Adrenal gland (tissue), 12 donors: ENCODE measurements around the gene SRGAP1. TPM values are rescaled to one million over a fixed set of nuclear protein-coding genes. Genes with fewer than 3 reads are reported as not detected.

Source experiments
- DNase-seq, 7 donors: peaks; one replicate each; pipeline ENCODE4 v3.0.0-alpha.2; 2019 to 2020
- H3K27ac ChIP-seq, 5 donors: fragments of 200-600 bp; sonication (generic) in 4 of 5; 1 replicate in 3 of 5; 2 replicates in 2 of 5; pipeline versions ENCODE4 v1.5.1 to v1.8.0; 2016 to 2020; ENCODE audit warnings: mild to moderate bottlenecking in 1 of 5
- H3K27me3 ChIP-seq: fragments of 200-600 bp; 2 replicates; pipeline ENCODE4 v1.8.0; 2021
- H3K36me3 ChIP-seq, 2 donors: fragments of 200-600 bp; replicated peaks in 1 of 2; 1 replicate in 1 of 2; 2 replicates in 1 of 2; pipeline versions ENCODE4 v1.5.1 to v1.8.0; 2018 to 2022
- H3K4me1 ChIP-seq, 2 donors: fragments of 200-600 bp; replicated peaks in 1 of 2; 1 replicate in 1 of 2; 2 replicates in 1 of 2; pipeline versions ENCODE4 v1.5.1 to v1.8.0; 2018 to 2021
- H3K4me3 ChIP-seq, 4 donors: fragments of 200-600 bp; sonication (generic) in 3 of 4; one replicate each; pipeline ENCODE4 v1.5.1; 2016 to 2018
- H3K9me3 ChIP-seq, 3 donors: fragments of 200-600 bp; sonication (generic) in 1 of 3; replicated peaks in 1 of 3; 1 replicate in 2 of 3; 2 replicates in 1 of 3; pipeline versions ENCODE4 v1.5.1 to v1.8.0; 2016 to 2021
- POLR2A ChIP-seq, 2 donors: fragments of 450-650 bp; IDR thresholded peaks; one replicate each; pipeline ENCODE4 v1.6.1; 2017; ENCODE audit warnings: antibody characterized with exemption in 2 of 2, mild to moderate bottlenecking in 2 of 2, moderate library complexity in 1 of 2
- WGBS, 4 donors: extraction: QIAGEN DNeasy Blood & Tissue Kit in 2 of 4; methylation state at CpG; one replicate each; pipeline versions ENCODE4 v1.1.5 to v1.1.7; 2013 to 2017; 5-methylcytosine and 5-hydroxymethylcytosine counted together
- intact Hi-C, 2 donors: fragments of 100-400 bp; cut with DNase I; formaldehyde crosslinking; loops; one replicate each; pipeline versions ENCODE4 v1.14.1 to v1.15.0; 2022 to 2023
- polyA plus RNA-seq, 3 donors: library from polyadenylated mRNA; stranded (reverse); fragments of 200-250 nt in 2 of 3; fragments of 350-450 nt in 1 of 3; fragmentation: Illumina TruSeq in 1 of 3; extraction: RNeasy Lipid Tissue Mini Kit (QIAGEN cat#74804) in 1 of 3; gene quantifications; one replicate each; pipeline ENCODE4 v1.2.3, GENCODE V29; 2013 to 2014
- total RNA-seq, 9 donors: library from RNA; depleted of rRNA in 4 of 9; stranded (reverse); fragments of >200 nt in 4 of 9; fragments of 120-200 nt in 1 of 9; fragmentation: NEBNext Ultra II Directional in 1 of 9; extraction: Animal tissue kit (Norgen Biotek cat#: 25700) in 1 of 9; gene quantifications; one replicate each; pipeline versions ENCODE4 v1.1.0 to v1.2.4, GENCODE V29; 2013 to 2023
- TF ChIP-seq, protein P1 (sequence below), 6 experiments: fragments of 450-650 bp in 4 of 6; fragments of 200-600 bp in 2 of 6; sonication (generic) in 1 of 6; IDR thresholded peaks; 1 replicate in 5 of 6; 2 replicates in 1 of 6; pipeline versions ENCODE4 v1.5.1 to v1.8.0; 2016 to 2021; ENCODE audit warnings: antibody characterized with exemption in 6 of 6, mild to moderate bottlenecking in 2 of 6, moderate library complexity in 1 of 6
- donor health status: healthy with polysubstance abuse.
- donor health status: Bipolar disorder and iron deficiency.
- donor health status: DM: yes; HTN: yes; CAD: no.
- donor health status: DM: no; HTN: no; CAD: no.
- donor health status: DM: no; HTN: no; CAD: no.
- donor health status: DM: yes; HTN: yes; CAD: no.

Gene SRGAP1
- total and polyA plus RNA-seq, 12 donors = 2.4 to 35.6 (median 9.8) TPM

DNA sequence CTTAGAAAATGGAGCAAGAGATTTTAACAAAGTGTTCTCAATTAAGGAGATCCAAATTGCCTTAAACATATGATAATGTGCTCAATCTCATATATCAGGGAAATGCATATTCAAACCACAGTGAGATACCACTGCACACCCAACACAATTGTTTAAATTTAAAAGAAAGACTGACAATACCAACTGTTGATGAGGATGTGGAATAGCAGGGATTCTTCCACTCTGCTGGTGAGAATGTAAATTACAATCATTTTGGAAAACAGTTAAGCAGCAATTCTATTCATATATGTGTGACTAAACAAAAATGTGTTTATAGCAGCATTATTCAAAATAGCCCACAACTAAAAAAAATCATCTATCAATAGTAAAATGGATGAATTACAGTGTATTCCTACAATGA, 233.4 kb downstream of the SRGAP1 start:
- Histone ChIP-seq H3K4me1 (peaks cover 25 to 26% of the 10 kb centered on the region in 2 donors), H3K36me3 (peaks cover 0 to 8% of the 10 kb centered on the region in 2 donors), H3K27me3 (no peaks in the 10 kb centered on the region), H3K4me3 (no peak overlapping the region), H3K27ac (no peak overlapping the region), H3K9me3 (no peaks in the 10 kb centered on the region)
- intact Hi-C loops = no loop called here
- no peak for TF ChIP-seq POLR2A (IDR thresholded peaks at IDR 0.05)
- TF ChIP-seq, protein P1, sequence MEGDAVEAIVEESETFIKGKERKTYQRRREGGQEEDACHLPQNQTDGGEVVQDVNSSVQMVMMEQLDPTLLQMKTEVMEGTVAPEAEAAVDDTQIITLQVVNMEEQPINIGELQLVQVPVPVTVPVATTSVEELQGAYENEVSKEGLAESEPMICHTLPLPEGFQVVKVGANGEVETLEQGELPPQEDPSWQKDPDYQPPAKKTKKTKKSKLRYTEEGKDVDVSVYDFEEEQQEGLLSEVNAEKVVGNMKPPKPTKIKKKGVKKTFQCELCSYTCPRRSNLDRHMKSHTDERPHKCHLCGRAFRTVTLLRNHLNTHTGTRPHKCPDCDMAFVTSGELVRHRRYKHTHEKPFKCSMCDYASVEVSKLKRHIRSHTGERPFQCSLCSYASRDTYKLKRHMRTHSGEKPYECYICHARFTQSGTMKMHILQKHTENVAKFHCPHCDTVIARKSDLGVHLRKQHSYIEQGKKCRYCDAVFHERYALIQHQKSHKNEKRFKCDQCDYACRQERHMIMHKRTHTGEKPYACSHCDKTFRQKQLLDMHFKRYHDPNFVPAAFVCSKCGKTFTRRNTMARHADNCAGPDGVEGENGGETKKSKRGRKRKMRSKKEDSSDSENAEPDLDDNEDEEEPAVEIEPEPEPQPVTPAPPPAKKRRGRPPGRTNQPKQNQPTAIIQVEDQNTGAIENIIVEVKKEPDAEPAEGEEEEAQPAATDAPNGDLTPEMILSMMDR (IDR thresholded peaks at IDR 0.05) = peak in 5 of 6 experiments; percentile 3 to 33 (median 21)
- no peak for DNase-seq

GRCh38 chr12:64080319-64081007, 236.0 kb downstream of the SRGAP1 start:
- H3K9me3 ChIP-seq = no peaks in the 10 kb centered on the region
- H3K4me1 ChIP-seq = peaks cover 36 to 40% of the 10 kb centered on the region in 2 donors
- H3K27me3 ChIP-seq = no peaks in the 10 kb centered on the region
- H3K36me3 ChIP-seq = peaks cover 0 to 8% of the 10 kb centered on the region in 2 donors
- intact Hi-C loops = loop anchor here in 1 of 2 donors (10.0 kb wide), 1 partner anchor 174 kb away; no protein-coding TSS in a partner anchor
- H3K27ac ChIP-seq = no peak overlapping the region
- TF ChIP-seq, protein P1 (IDR thresholded peaks at IDR 0.05) = no peak
- no peak for TF ChIP-seq POLR2A (IDR thresholded peaks at IDR 0.05)
- no peak for DNase-seq
- 57 to 67% (median 61%) methylated on average over 7 of the region's 7 CpGs for WGBS, 4 donors
- H3K4me3 ChIP-seq = no peak overlapping the region

DNA sequence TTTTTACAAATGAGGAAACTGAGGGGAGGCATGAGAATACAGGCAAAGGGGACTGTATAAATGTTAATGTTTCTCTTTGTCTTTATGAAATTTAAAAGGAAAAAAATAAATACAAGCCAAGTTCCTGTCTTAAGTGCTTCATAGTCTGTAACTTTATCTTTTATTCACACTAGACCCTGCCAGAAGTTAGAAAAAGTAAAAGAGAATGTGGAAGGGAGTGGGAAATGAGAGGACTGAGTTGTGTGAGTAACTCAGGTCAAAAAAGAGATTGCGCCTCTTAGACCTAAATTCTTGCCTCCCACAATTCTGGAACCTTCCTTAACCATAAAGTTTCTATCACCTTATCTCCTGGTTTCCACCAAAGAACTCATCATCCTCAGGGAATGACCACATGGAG, 236.5 kb downstream of the SRGAP1 start:
- H3K27me3 ChIP-seq = no peaks in the 10 kb centered on the region
- intact Hi-C loops = loop anchor here in 1 of 2 donors (10.0 kb wide), 1 partner anchor 174 kb away; no protein-coding TSS in a partner anchor
- H3K36me3 ChIP-seq = peaks cover 0 to 8% of the 10 kb centered on the region in 2 donors
- H3K4me3 ChIP-seq = no peak overlapping the region
- WGBS, 4 donors = 74 to 95% (median 81%) methylated on average over 1 of the region's 1 CpG
- peaks cover 36 to 45% of the 10 kb centered on the region in 2 donors for H3K4me1 ChIP-seq
- no peak for DNase-seq
- TF ChIP-seq, protein P1 (IDR thresholded peaks at IDR 0.05) = no peak
- TF ChIP-seq POLR2A (IDR thresholded peaks at IDR 0.05) = no peak
- no peak overlapping the region for H3K27ac ChIP-seq
- H3K9me3 ChIP-seq = no peaks in the 10 kb centered on the region

GRCh38 chr12:64082116-64082515, 237.6 kb downstream of the SRGAP1 start:
- Histone ChIP-seq H3K27me3 (no peaks in the 10 kb centered on the region), H3K4me3 (no peak overlapping the region), H3K27ac (peak overlapping the region; percentile 76 to 88 (median 79)), H3K36me3 (peaks cover 0 to 8% of the 10 kb centered on the region in 2 donors), H3K9me3 (no peaks in the 10 kb centered on the region), H3K4me1 (peaks cover 36 to 56% of the 10 kb centered on the region in 2 donors)
- no peak for DNase-seq
- 58 to 88% (median 65%) methylated on average over 2 of the region's 2 CpGs for WGBS, 4 donors
- no peak for TF ChIP-seq POLR2A (IDR thresholded peaks at IDR 0.05)
- TF ChIP-seq, protein P1 (IDR thresholded peaks at IDR 0.05) = no peak
- intact Hi-C loops = loop anchor here in 1 of 2 donors (10.0 kb wide), 1 partner anchor 173 kb away; no protein-coding TSS in a partner anchor
